NCI-H2196 treated with DMSO at 0.1 percent for 48 hours (cell line): ENCODE results near the gene MIA3.
"Not testable (repeated sequence)": the region's sequence is repeated elsewhere in the genome, so short reads cannot be mapped to it uniquely, and the experiment has no call there.

Source experiments
- DNase-seq: peaks from one replicate; lab custom pipeline; 2025; ENCODE audit not compliant: unreplicated experiment; lab: John Stamatoyannopoulos, UW

Gene MIA3

GRCh38 chr1:222618001-222618879, at the start of gene MIA3:
TSS of gene MIA3 (plus strand) at chr1:222618097. CDS start at chr1:222618111, 14 bp downstream.
- peak; percentile 69 for DNase-seq

- no peak for DNase-seq
These were observed 47.1 kb upstream of the MIA3 start for GRCh38 chr1:222570837-222571236.

- no peak for DNase-seq
These were observed 38.6 kb upstream of the MIA3 start for GRCh38 chr1:222579316-222579715.

- DNase-seq: peak; percentile 13
These were observed 35.7 kb upstream of the MIA3 start for GRCh38 chr1:222582099-222582774.

- no peak for DNase-seq
These were observed 34.8 kb upstream of the MIA3 start for GRCh38 chr1:222583079-222583478.

- no peak for DNase-seq
These were observed 31.1 kb upstream of the MIA3 start for GRCh38 chr1:222586842-222587241.

GRCh38 chr1:222588135-222588534, 29.8 kb upstream of the MIA3 start:
- no peak for DNase-seq

GRCh38 chr1:222589462-222590302, 28.2 kb upstream of the MIA3 start, which contains the start of gene TAF1A:
TSS of gene TAF1A (minus strand) at chr1:222589933.
- peak; percentile 83 for DNase-seq

GRCh38 chr1:222592171-222592570, 25.7 kb upstream of the MIA3 start:
- DNase-seq: no peak

- DNase-seq: no peak
These were observed 23.1 kb upstream of the MIA3 start for GRCh38 chr1:222594789-222595188.

GRCh38 chr1:222596696-222597095, 21.2 kb upstream of the MIA3 start:
- DNase-seq: no peak

- no peak for DNase-seq
These were observed 17.6 kb upstream of the MIA3 start for GRCh38 chr1:222600281-222600680.

GRCh38 chr1:222601257-222601656, 16.6 kb upstream of the MIA3 start:
- no peak for DNase-seq

- no peak for DNase-seq
These were observed 11.1 kb upstream of the MIA3 start for GRCh38 chr1:222606757-222607156.

GRCh38 chr1:222609111-222609510, 8.8 kb upstream of the MIA3 start:
- not testable (repeated sequence) for DNase-seq

- no peak for DNase-seq
These were observed 7.2 kb upstream of the MIA3 start for GRCh38 chr1:222610728-222611127.

GRCh38 chr1:222613627-222614026, 4.3 kb upstream of the MIA3 start:
- no peak for DNase-seq

GRCh38 chr1:222616525-222616924, 1.4 kb upstream of the MIA3 start:
- DNase-seq: no peak

- peak; percentile 91 for DNase-seq
These were observed 438 bp upstream of the MIA3 start for GRCh38 chr1:222617367-222617951.

- DNase-seq: no peak
These were observed 1.1 kb downstream of the MIA3 start for GRCh38 chr1:222618880-222619596.
